ENCODE data around the gene MUTYH. TPM values are rescaled to one million over a fixed set of nuclear protein-coding genes. Genes with fewer than 3 reads are reported as not detected.

MUTYH gene
- polyA plus RNA-seq, 6 donors from 2014 or later: 10.4 to 25.3 (median 18.7) TPM

DNA sequence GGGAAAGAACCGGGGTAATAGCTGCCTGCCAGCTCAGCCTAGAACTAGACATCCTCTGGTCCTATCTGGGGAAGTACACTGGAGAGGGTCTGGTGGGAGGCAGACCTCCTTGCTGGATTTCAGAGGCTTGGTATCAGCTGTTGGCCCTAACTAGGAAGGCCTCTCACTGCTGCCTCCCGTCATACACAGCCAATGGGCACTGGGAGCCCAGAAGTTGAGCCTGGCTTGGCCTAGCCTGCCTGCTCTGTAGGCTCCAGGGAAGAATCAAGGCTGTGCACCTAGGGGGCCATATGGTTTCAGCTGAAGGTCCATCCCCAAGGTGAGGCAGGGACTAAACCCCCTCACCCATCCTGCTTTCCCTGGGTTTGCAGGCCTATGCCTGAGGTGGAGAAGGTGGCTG, 4.3 kb upstream of the MUTYH start:
- Mint-ChIP-seq H3K9me3 (no peaks in the 10 kb centered on the region), H3K4me3 (peak overlapping the region in 1 of 8 donors; percentile 47), H3K4me1 (peaks cover 24 to 41% (median 29%) of the 10 kb centered on the region in 3 donors), H3K36me3 (peaks cover 0 to 5% of the 10 kb centered on the region in 2 donors), H3K27ac (peak overlapping the region in 1 of 6 donors; percentile 30), H3K27me3 (no peaks in the 10 kb centered on the region)
- ATAC-seq (ENCODE audit: low read depth in 2 of 2) (no peak), DNase-seq (no peak)

DNA sequence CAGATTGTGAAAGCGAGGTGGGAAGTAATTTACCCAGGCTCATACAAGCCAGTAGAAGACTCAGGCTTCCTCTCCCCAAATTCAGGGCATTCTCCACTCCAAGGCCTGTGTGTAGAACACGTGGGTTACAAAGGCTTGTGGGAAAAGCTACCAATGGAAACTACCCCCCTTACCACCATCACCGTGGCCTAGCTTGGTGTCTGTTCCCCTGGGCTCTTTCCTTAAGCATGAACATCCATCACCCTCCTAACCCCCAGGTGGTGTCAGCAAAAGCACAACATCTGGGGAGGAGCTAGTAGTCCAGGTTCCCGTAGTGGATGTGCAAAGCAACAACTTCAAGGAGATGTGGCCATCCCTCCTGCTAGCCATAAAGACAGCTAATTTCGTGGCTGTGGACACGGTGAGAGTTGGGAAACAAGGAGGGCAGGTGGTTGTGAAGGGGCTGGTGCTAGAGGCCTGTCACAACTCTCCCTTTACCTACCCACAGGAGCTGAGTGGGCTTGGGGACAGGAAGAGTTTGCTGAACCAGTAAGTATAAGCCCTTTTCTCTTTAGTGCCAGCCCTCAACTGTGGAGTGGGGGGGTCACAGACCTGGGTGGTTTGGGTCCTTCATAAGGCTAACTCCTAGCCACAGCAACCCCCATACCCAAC, 701 bp upstream of the MUTYH start:
- no peak for ATAC-seq (ENCODE audit: low read depth in 2 of 2)
- DNase-seq: no peak
- Mint-ChIP-seq H3K4me3 (peak overlapping the region; percentile 98 to 100 (median 99)), H3K27ac (peak overlapping the region; percentile 69 to 99 (median 98)), H3K9me3 (no peaks in the 10 kb centered on the region), H3K27me3 (no peaks in the 10 kb centered on the region), H3K36me3 (peaks cover 0 to 5% of the 10 kb centered on the region in 2 donors), H3K4me1 (peaks cover 37 to 58% (median 47%) of the 10 kb centered on the region in 3 donors)

DNA sequence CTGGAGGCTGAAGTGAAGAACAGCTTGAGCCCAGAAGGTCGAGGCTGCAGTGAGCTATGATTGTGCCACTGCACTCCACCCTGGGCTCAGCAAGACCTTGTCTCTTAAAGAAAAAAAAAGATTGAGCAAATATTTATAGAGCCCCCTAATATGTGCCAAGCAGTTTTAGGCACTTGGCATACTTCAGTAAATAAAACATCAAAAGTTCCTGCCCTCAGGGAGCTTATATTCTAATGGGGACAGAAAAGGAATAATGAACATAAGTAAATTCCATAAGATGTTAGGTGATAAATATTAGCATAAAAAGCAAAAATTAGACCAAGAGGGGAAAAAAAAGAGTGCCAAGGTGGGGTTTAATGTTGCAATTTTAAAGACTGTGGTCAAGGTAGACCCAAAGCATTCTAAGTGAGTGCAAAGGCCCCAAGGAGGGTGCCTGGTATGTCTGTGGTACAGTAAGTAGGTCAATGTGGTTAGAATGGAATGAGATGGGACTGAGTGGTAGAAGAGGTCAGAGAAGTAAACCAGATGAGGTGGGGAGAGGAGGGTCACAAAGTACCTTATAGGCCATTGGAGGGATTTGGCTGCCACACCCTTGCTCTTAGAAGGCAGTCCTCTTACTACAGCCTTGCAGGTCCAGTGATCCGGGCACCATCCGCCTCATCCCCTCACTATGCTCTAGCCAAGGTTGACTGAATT, 2.5 kb downstream of the MUTYH start:
- no peaks in the 10 kb centered on the region for H3K27me3 Mint-ChIP-seq
- peak overlapping the region in 6 of 8 donors; percentile 8 to 99 (median 43) for H3K4me3 Mint-ChIP-seq
- H3K9me3 Mint-ChIP-seq: no peaks in the 10 kb centered on the region
- peaks cover 5 to 6% of the 10 kb centered on the region in 2 donors for H3K36me3 Mint-ChIP-seq
- peak overlapping the region in 4 of 6 donors; percentile 13 to 99 (median 60) for H3K27ac Mint-ChIP-seq
- ATAC-seq (ENCODE audit: low read depth in 2 of 2): no peak
- DNase-seq: no peak
- peaks cover 46 to 51% (median 47%) of the 10 kb centered on the region in 3 donors for H3K4me1 Mint-ChIP-seq

DNA sequence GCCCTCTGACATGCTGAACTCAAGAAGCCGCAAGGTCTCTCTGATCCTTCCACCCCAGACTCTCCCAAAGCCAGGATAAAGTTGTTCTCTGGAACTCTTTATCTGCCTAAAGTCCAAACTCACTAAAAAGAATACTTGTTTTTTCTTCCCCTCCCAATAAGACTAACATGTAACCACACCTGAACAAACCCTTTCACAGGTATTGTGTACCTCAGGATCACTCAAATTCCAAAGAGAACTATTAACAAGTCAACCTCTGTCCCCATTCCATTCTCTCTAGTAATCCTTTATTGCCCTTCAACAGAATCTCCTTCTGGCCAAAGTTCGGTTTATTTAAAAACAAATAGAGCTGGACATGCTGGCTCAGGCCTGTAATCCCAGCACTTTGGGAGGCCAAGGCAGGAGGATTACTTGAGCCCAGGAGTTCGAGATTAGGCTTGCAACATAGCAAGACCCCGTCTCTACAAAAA, 4.3 kb downstream of the MUTYH start:
- Mint-ChIP-seq H3K4me3 (peak overlapping the region in 1 of 8 donors; percentile 6), H3K36me3 (peaks cover 0 to 6% of the 10 kb centered on the region in 2 donors), H3K27ac (peak overlapping the region in 1 of 6 donors; percentile 13), H3K27me3 (no peaks in the 10 kb centered on the region), H3K4me1 (peaks cover 31 to 36% (median 32%) of the 10 kb centered on the region in 3 donors), H3K9me3 (no peaks in the 10 kb centered on the region)
- ATAC-seq (ENCODE audit: low read depth in 2 of 2) (no peak), DNase-seq (no peak)

DNA sequence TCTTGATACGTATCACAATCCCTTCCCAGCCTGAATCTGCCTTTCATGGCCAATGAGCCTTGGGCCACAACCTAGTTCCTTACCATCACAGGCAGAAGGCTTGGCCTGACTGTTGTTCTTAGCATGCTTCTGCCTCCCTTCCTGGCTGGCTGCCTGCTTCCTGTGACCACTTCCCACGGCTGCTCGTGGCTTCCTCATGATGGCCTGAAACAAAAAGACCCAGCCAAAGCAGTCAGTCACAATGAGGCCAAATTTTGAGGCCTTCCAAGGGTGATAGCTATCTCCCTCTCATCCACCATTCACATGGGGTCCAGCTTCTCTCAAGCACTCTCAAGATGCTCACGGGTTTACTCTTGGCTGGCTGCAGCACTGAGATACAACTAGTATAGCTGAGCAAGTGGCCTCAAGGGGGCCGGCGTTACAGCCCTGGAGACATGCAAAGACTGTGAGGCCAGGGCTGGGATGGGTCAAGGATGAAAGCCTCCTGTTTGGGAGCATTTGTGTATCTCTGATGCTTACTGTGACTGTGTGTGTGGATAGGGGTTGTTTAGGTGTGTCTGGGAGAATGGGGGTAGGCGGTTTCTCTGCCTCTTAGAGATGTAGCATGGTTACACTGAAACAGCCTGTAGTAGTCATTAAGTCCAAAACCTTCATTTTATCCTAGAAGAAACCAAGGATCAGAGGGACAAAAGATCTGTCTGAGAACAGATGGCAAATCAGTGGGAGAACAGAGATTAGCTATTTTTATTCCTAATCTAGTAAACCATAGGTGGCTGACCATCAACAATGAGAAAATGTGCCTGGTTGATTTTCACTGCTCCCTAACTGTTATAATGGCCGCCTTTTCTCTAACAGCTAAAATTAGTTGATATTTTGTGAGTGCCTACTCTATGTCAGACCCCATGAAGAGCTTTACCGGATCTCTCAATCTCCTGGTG, 5.7 kb downstream of the MUTYH start:
- DNase-seq (no peak), ATAC-seq (ENCODE audit: low read depth in 2 of 2) (no peak)
- Mint-ChIP-seq H3K9me3 (no peaks in the 10 kb centered on the region), H3K4me1 (peaks cover 19 to 27% (median 21%) of the 10 kb centered on the region in 3 donors), H3K27me3 (no peaks in the 10 kb centered on the region), H3K36me3 (peaks cover 0 to 6% of the 10 kb centered on the region in 2 donors), H3K4me3 (peak overlapping the region in 1 of 8 donors; percentile 52), H3K27ac (no peak overlapping the region)

DNA sequence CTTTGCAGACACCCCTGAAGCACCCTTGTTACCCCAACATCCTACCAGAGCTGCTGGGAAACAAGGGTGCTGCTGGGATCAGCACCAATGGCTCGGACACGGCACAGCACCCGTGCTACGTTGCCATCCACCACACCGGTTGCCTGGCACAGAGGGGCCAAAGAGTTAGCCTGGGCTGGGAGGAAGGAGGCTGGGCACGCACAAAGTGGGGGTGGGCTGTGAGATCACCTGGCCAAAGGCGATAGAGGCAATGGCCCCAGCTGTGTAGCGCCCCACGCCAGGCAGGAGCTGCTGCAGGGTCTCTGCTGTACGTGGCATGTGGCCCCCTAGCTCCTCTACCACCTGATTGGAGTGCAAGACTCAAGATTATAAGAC, 7.9 kb downstream of the MUTYH start:
- peak overlapping the region in 1 of 8 donors; percentile 33 for H3K4me3 Mint-ChIP-seq
- no peak for DNase-seq
- H3K4me1 Mint-ChIP-seq: peaks cover 5 to 11% (median 8%) of the 10 kb centered on the region in 3 donors

DNA sequence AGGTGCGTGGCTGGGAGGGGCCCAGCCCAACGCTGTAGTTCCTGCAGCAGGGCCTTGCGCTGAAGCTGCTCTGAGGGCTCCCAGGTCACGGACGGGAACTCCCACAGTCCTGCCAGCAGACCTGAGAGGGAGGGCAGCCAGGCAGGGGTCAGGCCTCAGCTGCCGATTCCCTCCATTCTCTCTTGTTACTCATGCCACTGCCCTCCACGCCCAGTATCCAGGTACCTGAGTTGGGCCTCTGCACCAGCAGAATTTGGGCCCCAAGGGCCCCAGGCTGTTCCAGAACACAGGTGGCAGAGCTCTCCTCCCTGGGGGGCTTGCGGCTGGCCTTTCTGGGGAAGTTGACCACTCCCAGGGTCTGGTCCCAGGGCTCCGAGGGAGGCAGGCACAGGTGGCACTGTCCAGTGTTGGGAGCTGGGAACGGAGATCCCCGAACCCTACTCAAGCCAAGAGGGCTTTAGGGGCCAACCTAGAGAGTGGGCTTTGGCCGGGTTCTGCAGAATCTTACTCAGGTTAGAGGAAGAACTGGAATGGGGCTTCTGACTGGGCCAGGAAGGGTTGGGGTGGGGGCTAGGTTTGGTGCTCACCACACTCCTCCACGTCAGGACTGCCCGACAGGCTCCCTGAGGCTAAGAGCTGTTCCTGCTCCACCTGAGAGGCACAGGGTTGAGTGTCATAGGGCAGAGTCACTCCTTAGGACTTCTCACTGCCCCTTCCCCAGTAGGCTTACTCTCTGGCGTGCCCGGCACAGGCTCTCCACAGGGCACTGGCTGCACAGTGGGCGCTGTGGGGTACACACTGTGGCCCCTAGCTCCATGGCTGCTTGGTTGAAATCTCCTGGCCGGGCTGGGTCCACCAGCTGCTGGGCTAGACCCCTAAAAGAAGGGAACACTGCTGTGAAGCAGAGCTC, 8.5 kb downstream of the MUTYH start:
- DNase-seq: no peak
- Mint-ChIP-seq H3K9me3 (no peaks in the 10 kb centered on the region), H3K27ac (no peak overlapping the region), H3K4me1 (peaks cover 8 to 11% (median 10%) of the 10 kb centered on the region in 3 donors), H3K4me3 (peak overlapping the region in 1 of 8 donors; percentile 47), H3K36me3 (peaks cover 0 to 6% of the 10 kb centered on the region in 2 donors), H3K27me3 (no peaks in the 10 kb centered on the region)
- no peak for ATAC-seq (ENCODE audit: low read depth in 2 of 2)

More for the DNA sequence above, 7.9 kb downstream of the MUTYH start:
- Mint-ChIP-seq H3K27ac (peak overlapping the region in 1 of 6 donors; percentile 54), H3K9me3 (no peaks in the 10 kb centered on the region), H3K36me3 (peaks cover 0 to 6% of the 10 kb centered on the region in 2 donors), H3K27me3 (no peaks in the 10 kb centered on the region)
- no peak for ATAC-seq (ENCODE audit: low read depth in 2 of 2)

DNA sequence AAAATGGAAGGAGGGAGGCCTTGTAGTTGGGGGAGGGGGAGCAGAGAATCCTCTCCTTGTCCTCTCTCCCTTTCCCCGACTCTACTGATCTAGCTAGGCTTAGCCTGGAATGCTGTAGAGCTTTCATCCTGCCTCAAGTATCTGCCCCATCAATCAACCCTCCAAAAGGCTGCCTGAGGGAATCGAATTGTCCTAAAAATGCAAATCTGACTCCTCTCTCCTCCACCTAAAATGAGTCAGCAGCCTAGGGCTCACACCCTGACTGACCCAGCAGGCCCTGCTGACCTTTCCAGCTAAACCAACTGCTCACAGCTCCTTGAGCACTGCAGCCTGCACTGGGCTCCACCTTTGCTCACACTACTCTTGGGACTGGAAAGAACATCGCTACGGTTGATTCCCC, 10.8 kb downstream of the MUTYH start:
- Mint-ChIP-seq H3K9me3 (no peaks in the 10 kb centered on the region), H3K27me3 (no peaks in the 10 kb centered on the region), H3K4me3 (peak overlapping the region in 2 of 8 donors; percentile 54 to 76), H3K36me3 (peaks cover 0 to 5% of the 10 kb centered on the region in 2 donors), H3K4me1 (peaks cover 3 to 17% (median 12%) of the 10 kb centered on the region in 3 donors), H3K27ac (no peak overlapping the region)
- no peak for ATAC-seq (ENCODE audit: low read depth in 2 of 2)
- DNase-seq: no peak

DNA sequence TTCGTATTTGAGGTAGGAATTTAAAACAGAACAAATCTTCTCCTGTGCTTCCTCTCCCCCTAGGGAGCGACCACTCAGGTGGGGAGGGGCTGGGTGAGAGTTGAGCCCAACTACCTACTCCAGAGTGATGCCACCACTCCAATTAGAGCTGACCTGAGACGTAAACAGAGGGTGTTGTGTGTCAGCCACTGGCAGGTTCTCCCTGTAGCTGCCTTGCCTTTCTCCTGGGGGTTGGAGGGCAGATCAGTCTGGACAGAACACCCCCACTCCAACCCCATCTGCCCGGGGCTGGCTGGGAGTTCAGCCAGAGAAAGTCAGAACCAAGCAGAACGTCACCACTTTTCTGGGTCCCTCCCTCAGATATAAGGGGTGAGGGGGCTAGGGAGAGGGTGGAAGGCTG, 11.6 kb downstream of the MUTYH start:
- Mint-ChIP-seq H3K27me3 (no peaks in the 10 kb centered on the region), H3K4me1 (peaks cover 0 to 14% (median 12%) of the 10 kb centered on the region in 3 donors), H3K36me3 (no peaks in the 10 kb centered on the region), H3K27ac (peak overlapping the region in 1 of 6 donors; percentile 76), H3K4me3 (peak overlapping the region in 6 of 8 donors; percentile 0 to 83 (median 50)), H3K9me3 (no peaks in the 10 kb centered on the region)
- DNase-seq: no peak
- no peak for ATAC-seq (ENCODE audit: low read depth in 2 of 2)

DNA sequence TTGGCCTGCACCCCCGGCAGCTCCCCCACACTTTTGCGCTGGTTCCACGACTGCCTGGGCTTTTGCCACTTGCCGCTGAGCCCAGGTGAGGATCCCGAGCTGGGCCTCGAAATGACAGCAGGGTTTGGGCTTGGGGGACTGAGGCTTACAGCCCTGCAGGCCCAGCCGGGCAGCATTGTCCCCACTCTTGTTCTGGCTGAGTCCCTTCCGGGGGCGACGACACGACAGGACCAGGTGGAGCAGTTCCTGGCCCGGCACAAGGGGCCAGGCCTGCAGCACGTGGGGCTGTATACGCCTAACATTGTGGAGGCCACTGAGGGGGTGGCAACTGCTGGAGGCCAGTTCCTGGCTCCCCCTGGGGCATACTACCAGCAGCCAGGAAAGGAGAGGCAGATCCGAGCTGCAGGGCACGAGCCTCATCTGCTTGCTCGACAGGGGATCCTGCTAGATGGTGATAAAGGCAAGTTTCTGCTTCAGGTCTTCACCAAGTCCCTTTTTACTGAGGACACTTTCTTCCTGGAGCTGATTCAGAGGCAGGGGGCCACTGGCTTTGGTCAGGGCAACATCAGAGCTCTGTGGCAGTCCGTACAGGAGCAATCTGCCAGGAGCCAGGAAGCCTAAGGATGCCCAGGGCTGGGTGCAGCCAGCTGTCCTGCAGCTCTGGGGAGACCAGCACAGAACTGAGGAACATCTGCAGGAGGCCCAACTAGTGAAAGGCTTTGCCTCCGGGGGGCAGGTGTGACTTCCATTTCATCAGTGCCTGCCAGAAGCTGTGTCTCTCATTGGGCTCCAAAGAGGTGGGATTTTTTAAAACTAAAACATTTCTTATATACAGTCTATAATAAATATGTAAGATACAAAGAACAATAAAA, 12.4 kb downstream of the MUTYH start:
- Mint-ChIP-seq H3K9me3 (no peaks in the 10 kb centered on the region), H3K4me3 (peak overlapping the region; percentile 52 to 83 (median 80)), H3K4me1 (peaks cover 0 to 14% (median 12%) of the 10 kb centered on the region in 3 donors), H3K27me3 (no peaks in the 10 kb centered on the region), H3K36me3 (no peaks in the 10 kb centered on the region), H3K27ac (no peak overlapping the region)
- DNase-seq: no peak
- ATAC-seq (ENCODE audit: low read depth in 2 of 2): no peak
